Skeletal muscle tissue (tissue), 4 donors: ENCODE data around the gene PKD1L1. TPM values are rescaled to one million over a fixed set of nuclear protein-coding genes. Genes with fewer than 3 reads are reported as not detected.

Experiments
- H3K27ac ChIP-seq: one replicate; pipeline ENCODE4 v1.7.0; 2013; ENCODE audit warnings: mild to moderate bottlenecking, low read depth, low read length, inconsistent platforms
- H3K27me3 ChIP-seq, 3 donors: one replicate each; pipeline ENCODE4 v1.7.0; 2013; ENCODE audit warnings: low read length in 3 of 3; ENCODE audit not compliant: control insufficient read depth in 3 of 3, insufficient read depth in 3 of 3
- H3K36me3 ChIP-seq, 3 donors: one replicate each; pipeline ENCODE4 v1.7.0; 2013; ENCODE audit warnings: low read length in 3 of 3; ENCODE audit not compliant: control insufficient read depth in 3 of 3, insufficient read depth in 3 of 3
- H3K4me1 ChIP-seq, 3 donors: one replicate each; pipeline ENCODE4 v1.7.0; 2013; ENCODE audit warnings: low read length in 3 of 3, mild to moderate bottlenecking in 3 of 3; ENCODE audit not compliant: control insufficient read depth in 3 of 3, insufficient read depth in 3 of 3
- H3K4me3 ChIP-seq, 3 donors: one replicate each; pipeline ENCODE4 v1.7.0; 2013; ENCODE audit warnings: low read length in 3 of 3
- H3K9ac ChIP-seq, 3 donors: one replicate each; pipeline ENCODE4 v1.7.0; 2013; ENCODE audit warnings: low read length in 3 of 3, mild to moderate bottlenecking in 3 of 3, moderate library complexity in 2 of 3, low read depth in 1 of 3
- H3K9me3 ChIP-seq, 3 donors: one replicate each; pipeline ENCODE4 v1.7.0; 2013; ENCODE audit warnings: low read length in 3 of 3; ENCODE audit not compliant: control insufficient read depth in 3 of 3
- total RNA-seq: library from RNA; depleted of rRNA; stranded (reverse); fragments of >200 nt; gene quantifications from one replicate; pipeline ENCODE4 v1.2.3, GENCODE V29; 2014
- donor health status: Osteomylitis.

PKD1L1 gene
- total RNA-seq, 1 donor from 2014 or later = 0.52 TPM

DNA sequence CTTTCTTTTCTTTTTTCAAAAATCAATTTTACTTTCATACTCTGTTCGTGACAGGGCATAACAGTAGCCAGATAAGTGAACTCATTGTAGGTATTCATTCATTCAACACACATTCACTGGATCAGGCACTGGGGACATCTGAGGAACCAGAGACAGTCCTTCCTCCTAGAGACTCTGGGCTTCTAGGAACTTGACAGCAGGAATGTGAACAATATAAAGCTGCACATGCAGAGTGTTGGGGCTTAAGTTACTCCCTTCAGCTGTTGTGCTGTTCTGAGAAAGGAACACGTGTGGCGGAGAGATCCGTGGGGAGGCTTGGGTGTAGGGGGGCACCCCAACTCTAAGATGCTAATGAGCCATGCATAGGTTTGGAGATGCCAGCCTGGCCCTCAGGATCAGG is 120.4 kb downstream of the PKD1L1 start:
- Histone ChIP-seq H3K36me3 (no peaks in the 10 kb centered on the region), H3K9me3 (no peaks in the 10 kb centered on the region), H3K27me3 (no peaks in the 10 kb centered on the region), H3K9ac (no peak overlapping the region), H3K4me1 (no peaks in the 10 kb centered on the region), H3K27ac (no peak overlapping the region), H3K4me3 (no peak overlapping the region)

- Histone ChIP-seq H3K4me3 (no peak overlapping the region), H3K36me3 (no peaks in the 10 kb centered on the region), H3K27me3 (no peaks in the 10 kb centered on the region), H3K27ac (no peak overlapping the region), H3K4me1 (no peaks in the 10 kb centered on the region), H3K9ac (no peak overlapping the region), H3K9me3 (no peaks in the 10 kb centered on the region)
These were observed 120.9 kb downstream of the PKD1L1 start for GRCh38 chr7:47827351-47827756.

DNA sequence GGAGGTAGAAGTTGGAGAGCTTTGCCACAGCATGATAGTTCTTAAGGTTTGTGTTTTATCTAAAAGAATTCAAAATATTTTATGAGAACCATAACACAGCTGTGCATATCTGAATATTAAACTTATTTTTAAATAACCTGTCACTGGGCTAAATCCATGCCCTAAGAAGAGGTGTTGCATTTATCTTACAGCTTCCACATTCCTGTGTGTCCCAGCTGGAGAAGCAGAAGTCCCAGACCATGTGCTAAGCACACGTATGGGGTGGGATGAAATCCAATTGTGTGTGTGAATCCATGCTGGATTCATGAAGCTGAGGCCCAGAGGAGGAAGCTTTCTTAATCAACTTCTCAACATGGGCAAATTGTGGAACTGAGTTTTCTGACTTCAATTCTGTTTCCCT is 121.5 kb downstream of the PKD1L1 start:
- Histone ChIP-seq H3K27me3 (no peaks in the 10 kb centered on the region), H3K9me3 (no peaks in the 10 kb centered on the region), H3K27ac (no peak overlapping the region), H3K36me3 (no peaks in the 10 kb centered on the region), H3K4me1 (no peaks in the 10 kb centered on the region), H3K9ac (no peak overlapping the region), H3K4me3 (no peak overlapping the region)

GRCh38 chr7:47819607-47819920 is 128.7 kb downstream of the PKD1L1 start:
- H3K9ac ChIP-seq = no peak overlapping the region
- H3K27ac ChIP-seq = no peak overlapping the region
- no peaks in the 10 kb centered on the region for H3K27me3 ChIP-seq
- no peaks in the 10 kb centered on the region for H3K36me3 ChIP-seq
- H3K4me1 ChIP-seq = no peaks in the 10 kb centered on the region
- H3K9me3 ChIP-seq = no peaks in the 10 kb centered on the region
- no peak overlapping the region for H3K4me3 ChIP-seq

DNA sequence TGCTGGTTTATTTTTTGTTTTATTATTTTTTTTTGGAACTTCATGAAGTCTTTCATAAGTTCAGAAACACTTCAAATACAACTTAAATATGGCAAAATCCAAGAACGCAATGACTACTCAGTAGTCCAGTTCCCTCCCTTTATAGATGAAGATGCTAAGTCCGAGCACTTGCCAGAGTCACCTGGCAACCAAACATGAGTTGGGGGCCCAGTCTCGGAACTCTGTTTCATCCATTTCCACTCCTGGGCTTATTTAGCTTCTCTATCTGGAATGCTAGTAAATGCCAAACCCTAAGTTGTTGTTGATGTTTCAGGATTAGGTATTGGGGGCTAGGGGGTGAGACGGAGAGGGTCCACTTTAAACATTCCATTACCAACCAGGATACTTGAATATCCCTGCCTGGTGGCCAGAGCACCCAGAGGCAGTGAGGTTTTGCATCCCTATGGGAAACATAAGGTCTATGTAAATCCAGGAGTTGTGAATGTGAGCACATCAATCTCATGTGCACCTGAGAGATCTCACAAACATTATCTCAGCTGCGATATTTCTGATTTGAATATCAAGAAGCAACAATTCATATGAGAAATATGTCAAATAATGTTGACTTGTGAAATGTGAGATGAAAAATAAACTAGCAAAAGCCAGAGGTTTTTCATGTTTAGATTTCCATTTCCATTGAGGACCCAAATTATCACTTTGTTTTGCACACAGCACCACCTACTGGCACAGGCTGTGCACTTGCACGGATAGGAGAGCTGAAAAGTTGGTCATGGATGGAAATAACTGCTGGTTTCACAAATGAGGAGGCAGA is 129.3 kb downstream of the PKD1L1 start:
- Histone ChIP-seq H3K4me3 (no peak overlapping the region), H3K9ac (no peak overlapping the region), H3K36me3 (no peaks in the 10 kb centered on the region), H3K9me3 (no peaks in the 10 kb centered on the region), H3K4me1 (no peaks in the 10 kb centered on the region), H3K27ac (no peak overlapping the region), H3K27me3 (no peaks in the 10 kb centered on the region)

GRCh38 chr7:47817917-47818316 is 130.3 kb downstream of the PKD1L1 start:
- no peak overlapping the region for H3K27ac ChIP-seq
- no peak overlapping the region for H3K4me3 ChIP-seq
- no peak overlapping the region for H3K9ac ChIP-seq
- no peaks in the 10 kb centered on the region for H3K27me3 ChIP-seq
- H3K36me3 ChIP-seq = no peaks in the 10 kb centered on the region
- H3K9me3 ChIP-seq = no peaks in the 10 kb centered on the region
- H3K4me1 ChIP-seq = no peaks in the 10 kb centered on the region

- no peak overlapping the region for H3K9ac ChIP-seq
- H3K9me3 ChIP-seq = no peaks in the 10 kb centered on the region
- H3K27me3 ChIP-seq = no peaks in the 10 kb centered on the region
- no peak overlapping the region for H3K27ac ChIP-seq
- H3K36me3 ChIP-seq = peaks cover 0 to 3% (median 0%) of the 10 kb centered on the region in 3 donors
- no peak overlapping the region for H3K4me3 ChIP-seq
- no peaks in the 10 kb centered on the region for H3K4me1 ChIP-seq
These were observed 131.6 kb downstream of the PKD1L1 start for GRCh38 chr7:47816647-47817046.

- H3K36me3 ChIP-seq = peaks cover 0 to 3% (median 0%) of the 10 kb centered on the region in 3 donors
- H3K9me3 ChIP-seq = no peaks in the 10 kb centered on the region
- no peaks in the 10 kb centered on the region for H3K4me1 ChIP-seq
- no peak overlapping the region for H3K27ac ChIP-seq
- H3K27me3 ChIP-seq = no peaks in the 10 kb centered on the region
- H3K9ac ChIP-seq = no peak overlapping the region
- no peak overlapping the region for H3K4me3 ChIP-seq
These were observed 132.4 kb downstream of the PKD1L1 start for GRCh38 chr7:47815867-47816266.

GRCh38 chr7:47814905-47815613 is 133.2 kb downstream of the PKD1L1 start:
- Histone ChIP-seq H3K27me3 (no peaks in the 10 kb centered on the region), H3K4me1 (no peaks in the 10 kb centered on the region), H3K9ac (no peak overlapping the region), H3K27ac (no peak overlapping the region), H3K4me3 (no peak overlapping the region), H3K36me3 (peaks cover 0 to 3% (median 0%) of the 10 kb centered on the region in 3 donors), H3K9me3 (no peaks in the 10 kb centered on the region)

GRCh38 chr7:47813620-47814260 is 134.5 kb downstream of the PKD1L1 start:
- Histone ChIP-seq H3K27ac (no peak overlapping the region), H3K4me1 (no peaks in the 10 kb centered on the region), H3K27me3 (no peaks in the 10 kb centered on the region)

More at GRCh38 chr7:47813620-47814260, 134.5 kb downstream of the PKD1L1 start:
- no peak overlapping the region for H3K9ac ChIP-seq
- peaks cover 0 to 3% (median 0%) of the 10 kb centered on the region in 3 donors for H3K36me3 ChIP-seq
- H3K9me3 ChIP-seq = no peaks in the 10 kb centered on the region
- H3K4me3 ChIP-seq = no peak overlapping the region
